Measurements from ENCODE around the gene PIGR. TPM values are rescaled to one million over a fixed set of nuclear protein-coding genes. Genes with fewer than 3 reads are reported as not detected.

PIGR gene
- total and polyA plus RNA-seq, 2 of the 8 experiments (the other 6 are each of a cell fraction or from before 2014, with no cell fraction given) = not detected

- TF ChIP-seq SIN3A (conservative IDR thresholded peaks at IDR 0.05 in 1 of 2, IDR thresholded peaks at IDR 0.05 in 1 of 2; ENCODE audit: low read depth in 1 of 2, low read length in 2 of 2) (no peak), RAD21 (IDR thresholded peaks at IDR 0.05 in 1 of 2, conservative IDR thresholded peaks at IDR 0.05 in 1 of 2; ENCODE audit: low read depth in 2 of 2, low read length in 2 of 2) (peak; percentile 29 to 53), BRCA1 (IDR thresholded peaks at IDR 0.05; ENCODE audit: low read depth, low read length) (no peak)
Observed at GRCh38 chr1:206911064-206911663, 35.1 kb downstream of the PIGR start (continued).
